Measurements from ENCODE around the gene DLG4. TPM values are rescaled to one million over a fixed set of nuclear protein-coding genes. Genes with fewer than 3 reads are reported as not detected.
A peak's percentile ranks its signal among the peaks of the same experiment; 100 is the strongest.

The DLG4 gene
- total RNA-seq, 3 donors from 2014 or later: 4.1 to 34.5 (median 6.6) TPM

- TF ChIP-seq CTCF (IDR thresholded peaks at IDR 0.05): no peak
- intact Hi-C loops (cut with DNase I, micrococcal nuclease): no loop called here
- Histone ChIP-seq H3K36me3 (ENCODE audit: low read depth) (peaks cover 3% of the 10 kb centered on the region), H3K4me1 (ENCODE audit: low read depth) (peaks cover 44% of the 10 kb centered on the region), H3K4me3 (no peak overlapping the region), H3K9me3 (no peaks in the 10 kb centered on the region)
- DNase-seq (peak in 1 of 3 donors; percentile 50), ATAC-seq (no peak)
Observed at GRCh38 chr17:7235693-7236665, 16.3 kb upstream of the DLG4 start.

- TF ChIP-seq CTCF (IDR thresholded peaks at IDR 0.05): no peak
- peak; percentile 70 for ATAC-seq
- Histone ChIP-seq H3K4me3 (peak within 1 kb of the TSS; percentile 52), H3K4me1 (ENCODE audit: low read depth) (peaks cover 31% of the 10 kb centered on the region), H3K9me3 (no peaks in the 10 kb centered on the region), H3K36me3 (ENCODE audit: low read depth) (no peaks in the 10 kb centered on the region)
- intact Hi-C loops (cut with DNase I, micrococcal nuclease): no loop called here
- peak; percentile 96 to 98 (median 97) for DNase-seq
Observed at GRCh38 chr17:7234083-7234951, 14.7 kb upstream of the DLG4 start, which contains the start of gene DVL2. Gene DVL2, minus strand, starts transcription at chr17:7234517. Its CDS starts 255 bp downstream, at chr17:7234262.

GRCh38 chr17:7233701-7234082 lies 14.1 kb upstream of the DLG4 start:
- peaks cover 4% of the 10 kb centered on the region for H3K36me3 ChIP-seq (ENCODE audit: low read depth)
- peak; percentile 7 for ATAC-seq

GRCh38 chr17:7232114-7232513 lies 12.5 kb upstream of the DLG4 start:
- no peak for DNase-seq
- H3K4me3 ChIP-seq: no peak overlapping the region
- no peak for TF ChIP-seq CTCF (IDR thresholded peaks at IDR 0.05)
- peaks cover 28% of the 10 kb centered on the region for H3K4me1 ChIP-seq (ENCODE audit: low read depth)
- H3K9me3 ChIP-seq: no peaks in the 10 kb centered on the region
- intact Hi-C loops (cut with DNase I, micrococcal nuclease): no loop called here
- peaks cover 6% of the 10 kb centered on the region for H3K36me3 ChIP-seq (ENCODE audit: low read depth)
- ATAC-seq: no peak

More at GRCh38 chr17:7233701-7234082, 14.1 kb upstream of the DLG4 start:
- Histone ChIP-seq H3K4me1 (ENCODE audit: low read depth) (peaks cover 31% of the 10 kb centered on the region), H3K9me3 (no peaks in the 10 kb centered on the region), H3K4me3 (peak overlapping the region; percentile 52)
- no peak for TF ChIP-seq CTCF (IDR thresholded peaks at IDR 0.05)
- intact Hi-C loops (cut with DNase I, micrococcal nuclease): no loop called here
- DNase-seq: no peak

- no peak for TF ChIP-seq CTCF (IDR thresholded peaks at IDR 0.05)
- Histone ChIP-seq H3K4me1 (ENCODE audit: low read depth) (peaks cover 15% of the 10 kb centered on the region), H3K4me3 (no peak overlapping the region), H3K36me3 (ENCODE audit: low read depth) (peaks cover 15% of the 10 kb centered on the region), H3K9me3 (no peaks in the 10 kb centered on the region)
- DNase-seq (no peak), ATAC-seq (no peak)
- intact Hi-C loops (cut with DNase I, micrococcal nuclease): no loop called here
Observed at GRCh38 chr17:7229504-7229903, 9.9 kb upstream of the DLG4 start.

All from mucosa of descending colon (tissue), 3 donors.